ENCODE data around the gene ACVR1B.

Gene ACVR1B

GRCh38 chr12:51943346-51943745 lies 8.2 kb upstream of the ACVR1B start:
- TF ChIP-seq POLR2A (IDR thresholded peaks at IDR 0.05; ENCODE audit: low read depth, low read length) = no peak
- DNase-seq (ENCODE audit: insufficient read length, low spot score) = no peak
- no peak for FAIRE-seq

GRCh38 chr12:51944608-51945233 lies 6.8 kb upstream of the ACVR1B start:
- TF ChIP-seq POLR2A (IDR thresholded peaks at IDR 0.05; ENCODE audit: low read depth, low read length) = no peak
- DNase-seq (ENCODE audit: insufficient read length, low spot score) (no peak), FAIRE-seq (no peak)

GRCh38 chr12:51947246-51947996 lies 4.1 kb upstream of the ACVR1B start:
- TF ChIP-seq POLR2A (IDR thresholded peaks at IDR 0.05; ENCODE audit: low read depth, low read length) = no peak
- DNase-seq (ENCODE audit: insufficient read length, low spot score) (no peak), FAIRE-seq (no peak)

- no peak for FAIRE-seq
- TF ChIP-seq POLR2A (IDR thresholded peaks at IDR 0.05; ENCODE audit: low read depth, low read length) = no peak
- DNase-seq (ENCODE audit: insufficient read length, low spot score) = no peak
Measured at GRCh38 chr12:51948066-51948465, 3.4 kb upstream of the ACVR1B start.

- no peak for TF ChIP-seq POLR2A (IDR thresholded peaks at IDR 0.05; ENCODE audit: low read depth, low read length)
- FAIRE-seq (no peak), DNase-seq (ENCODE audit: insufficient read length, low spot score) (no peak)
Measured at GRCh38 chr12:51949342-51950030, 2.0 kb upstream of the ACVR1B start.

GRCh38 chr12:51950682-51951198 lies 759 bp upstream of the ACVR1B start:
- no peak for TF ChIP-seq POLR2A (IDR thresholded peaks at IDR 0.05; ENCODE audit: low read depth, low read length)
- FAIRE-seq (no peak), DNase-seq (ENCODE audit: insufficient read length, low spot score) (no peak)

- FAIRE-seq (no peak), DNase-seq (ENCODE audit: insufficient read length, low spot score) (no peak)
- no peak for TF ChIP-seq POLR2A (IDR thresholded peaks at IDR 0.05; ENCODE audit: low read depth, low read length)
Measured at GRCh38 chr12:51951843-51952722, 584 bp downstream of the ACVR1B start.

- FAIRE-seq (no peak), DNase-seq (ENCODE audit: insufficient read length, low spot score) (no peak)
- no peak for TF ChIP-seq POLR2A (IDR thresholded peaks at IDR 0.05; ENCODE audit: low read depth, low read length)
Measured at GRCh38 chr12:51953089-51953488, 1.6 kb downstream of the ACVR1B start.

GRCh38 chr12:51953864-51954263 lies 2.4 kb downstream of the ACVR1B start:
- TF ChIP-seq POLR2A (IDR thresholded peaks at IDR 0.05; ENCODE audit: low read depth, low read length) = no peak
- DNase-seq (ENCODE audit: insufficient read length, low spot score) (no peak), FAIRE-seq (no peak)

GRCh38 chr12:51954561-51955361 lies 3.3 kb downstream of the ACVR1B start:
- DNase-seq (ENCODE audit: insufficient read length, low spot score) (no peak), FAIRE-seq (no peak)
- no peak for TF ChIP-seq POLR2A (IDR thresholded peaks at IDR 0.05; ENCODE audit: low read depth, low read length)

GRCh38 chr12:51955702-51956101 lies 4.2 kb downstream of the ACVR1B start:
- FAIRE-seq = no peak
- no peak for DNase-seq (ENCODE audit: insufficient read length, low spot score)
- no peak for TF ChIP-seq POLR2A (IDR thresholded peaks at IDR 0.05; ENCODE audit: low read depth, low read length)

GRCh38 chr12:51958542-51958941 lies 7.0 kb downstream of the ACVR1B start:
- no peak for DNase-seq (ENCODE audit: insufficient read length, low spot score)
- FAIRE-seq = no peak
- TF ChIP-seq POLR2A (IDR thresholded peaks at IDR 0.05; ENCODE audit: low read depth, low read length) = no peak

GRCh38 chr12:51959211-51959610 lies 7.7 kb downstream of the ACVR1B start:
- DNase-seq (ENCODE audit: insufficient read length, low spot score) = no peak
- FAIRE-seq = no peak
- no peak for TF ChIP-seq POLR2A (IDR thresholded peaks at IDR 0.05; ENCODE audit: low read depth, low read length)

Measured in H54 (cell line).